NCI-H345 treated with DMSO at 0.1 percent for 48 hours (cell line): ENCODE data around the gene MYO3B.

Source experiments
- DNase-seq: peaks from one replicate; lab custom pipeline; 2025; ENCODE audit not compliant: unreplicated experiment; lab: John Stamatoyannopoulos, UW

MYO3B gene

GRCh38 chr2:170498619-170499018, 320.7 kb downstream of the MYO3B start:
- peak; percentile 43 for DNase-seq

GRCh38 chr2:170500104-170500503, 322.2 kb downstream of the MYO3B start:
- no peak for DNase-seq

- DNase-seq, result no peak
Measured at GRCh38 chr2:170500770-170501169, 322.8 kb downstream of the MYO3B start.

GRCh38 chr2:170501421-170502043, 323.6 kb downstream of the MYO3B start:
- DNase-seq, result no peak

- no peak for DNase-seq
Measured at GRCh38 chr2:170502361-170503130, 324.6 kb downstream of the MYO3B start.

GRCh38 chr2:170503563-170503962, 325.6 kb downstream of the MYO3B start:
- DNase-seq, result no peak

GRCh38 chr2:170503971-170504809, 326.2 kb downstream of the MYO3B start:
- no peak for DNase-seq

GRCh38 chr2:170504810-170505145, 326.8 kb downstream of the MYO3B start:
- DNase-seq, result no peak

GRCh38 chr2:170505631-170506275, 327.8 kb downstream of the MYO3B start:
- DNase-seq, result no peak

- no peak for DNase-seq
Measured at GRCh38 chr2:170509452-170510193, 331.7 kb downstream of the MYO3B start.

- DNase-seq, result no peak
Measured at GRCh38 chr2:170512266-170512665, 334.3 kb downstream of the MYO3B start.

- no peak for DNase-seq
Measured at GRCh38 chr2:170514140-170514539, 336.2 kb downstream of the MYO3B start.

- no peak for DNase-seq
Measured at GRCh38 chr2:170517538-170517937, 339.6 kb downstream of the MYO3B start.

- DNase-seq, result no peak
Measured at GRCh38 chr2:170518911-170519310, 341.0 kb downstream of the MYO3B start.

- DNase-seq, result no peak
Measured at GRCh38 chr2:170521299-170521698, 343.4 kb downstream of the MYO3B start.

GRCh38 chr2:170523506-170523905, 345.6 kb downstream of the MYO3B start:
- DNase-seq, result no peak

- no peak for DNase-seq
Measured at GRCh38 chr2:170524828-170525565, 347.1 kb downstream of the MYO3B start.

GRCh38 chr2:170525566-170525900, 347.6 kb downstream of the MYO3B start:
- no peak for DNase-seq

- peak; percentile 97 for DNase-seq
Measured at GRCh38 chr2:170530284-170530745, 352.4 kb downstream of the MYO3B start.
